GM12864 (cell line): ENCODE results near the gene ELP5.
"Not testable (repeated sequence)": the region's sequence is repeated elsewhere in the genome, so short reads cannot be mapped to it uniquely, and the experiment has no call there.

Experiments used
- DNase-seq: peaks from one replicate; pipeline ENCODE4 v3.0.0-alpha.2; 2011; ENCODE audit warnings: low read depth
- H3K4me3 ChIP-seq: 2 replicates; pipeline ENCODE4 v1.5.1; 2011; ENCODE audit warnings: mild to moderate bottlenecking, low read depth, low read length, control low read depth
- CTCF ChIP-seq: IDR thresholded peaks from 2 replicates; pipeline ENCODE4 v1.5.1; 2011; ENCODE audit warnings: low read depth, mild to moderate bottlenecking, moderate library complexity, low read length, control low read depth, inconsistent platforms; ENCODE audit errors: missing control alignments

Gene ELP5

GRCh38 chr17:7241783-7242716 is 10.0 kb upstream of the ELP5 start, which contains the start of gene GABARAP:
Gene GABARAP, minus strand, starts transcription at chr17:7242449. Its CDS starts 119 bp downstream, at chr17:7242330.
- DNase-seq: peak; percentile 81
- TF ChIP-seq CTCF: no peak
- H3K4me3 ChIP-seq: peak within 1 kb of the TSS; percentile 75

- no peak for TF ChIP-seq CTCF
Measured at GRCh38 chr17:7242717-7243452, 9.1 kb upstream of the ELP5 start.

GRCh38 chr17:7243453-7243729 is 8.6 kb upstream of the ELP5 start:
- peak overlapping the region; percentile 75 for H3K4me3 ChIP-seq

More at GRCh38 chr17:7242717-7243452, 9.1 kb upstream of the ELP5 start:
- DNase-seq: peak; percentile 92
- H3K4me3 ChIP-seq: peak overlapping the region; percentile 75

GRCh38 chr17:7243838-7244237 is 8.2 kb upstream of the ELP5 start:
- DNase-seq, H3K4me3 ChIP-seq: not testable (repeated sequence)

More at GRCh38 chr17:7243453-7243729, 8.6 kb upstream of the ELP5 start:
- TF ChIP-seq CTCF: no peak
- no peak for DNase-seq

GRCh38 chr17:7246779-7247178 is 5.2 kb upstream of the ELP5 start:
- H3K4me3 ChIP-seq: no peak overlapping the region
- no peak for TF ChIP-seq CTCF
- no peak for DNase-seq

GRCh38 chr17:7248796-7249195 is 3.2 kb upstream of the ELP5 start:
- TF ChIP-seq CTCF: no peak
- no peak for DNase-seq
- H3K4me3 ChIP-seq: no peak overlapping the region

GRCh38 chr17:7249214-7249613 is 2.8 kb upstream of the ELP5 start:
- peak overlapping the region; percentile 77 for H3K4me3 ChIP-seq
- TF ChIP-seq CTCF: no peak

More at GRCh38 chr17:7249214-7249613, 2.8 kb upstream of the ELP5 start:
- no peak for DNase-seq
